Neural cell (in vitro differentiated cells): ENCODE data around the gene KRT28.
"Not testable (repeated sequence)": the region's sequence is repeated elsewhere in the genome, so short reads cannot be mapped to it uniquely, and the experiment has no call there.

Experiments
- POLR2AphosphoS5 ChIP-seq: IDR thresholded peaks from 2 replicates; pipeline ENCODE4 v1.6.1; 2012
- TF ChIP-seq, protein P1 (sequence below): IDR thresholded peaks from 2 replicates; pipeline ENCODE4 v1.6.1; 2012; ENCODE audit warnings: borderline replicate concordance
- TF ChIP-seq, protein P2 (sequence below): fragments of 450-650 bp; IDR thresholded peaks from 2 replicates; pipeline ENCODE4 v1.5.1; 2014; ENCODE audit warnings: antibody characterized with exemption, mild to moderate bottlenecking, moderate library complexity; ENCODE audit not compliant: poor library complexity, severe bottlenecking

DNA sequence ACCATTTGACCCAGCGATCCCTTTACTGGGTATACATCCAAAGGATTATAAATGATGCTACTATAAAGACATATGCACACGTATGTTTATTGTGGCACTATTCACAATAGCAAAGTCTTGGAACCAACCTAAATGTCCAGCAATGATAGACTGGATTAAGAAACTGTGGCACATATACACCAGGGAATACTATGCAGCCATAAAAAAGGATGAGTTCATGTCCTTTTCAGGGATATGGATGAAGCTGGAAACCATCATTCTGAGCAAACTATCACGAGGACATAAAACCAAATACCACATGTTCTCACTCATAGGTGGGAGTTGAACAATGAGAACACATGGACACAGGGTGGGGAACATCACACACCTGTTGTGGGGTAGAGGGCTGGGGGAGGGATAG lies 14.9 kb upstream of the KRT28 start:
- not testable (repeated sequence) for TF ChIP-seq POLR2AphosphoS5
- TF ChIP-seq, protein P1, sequence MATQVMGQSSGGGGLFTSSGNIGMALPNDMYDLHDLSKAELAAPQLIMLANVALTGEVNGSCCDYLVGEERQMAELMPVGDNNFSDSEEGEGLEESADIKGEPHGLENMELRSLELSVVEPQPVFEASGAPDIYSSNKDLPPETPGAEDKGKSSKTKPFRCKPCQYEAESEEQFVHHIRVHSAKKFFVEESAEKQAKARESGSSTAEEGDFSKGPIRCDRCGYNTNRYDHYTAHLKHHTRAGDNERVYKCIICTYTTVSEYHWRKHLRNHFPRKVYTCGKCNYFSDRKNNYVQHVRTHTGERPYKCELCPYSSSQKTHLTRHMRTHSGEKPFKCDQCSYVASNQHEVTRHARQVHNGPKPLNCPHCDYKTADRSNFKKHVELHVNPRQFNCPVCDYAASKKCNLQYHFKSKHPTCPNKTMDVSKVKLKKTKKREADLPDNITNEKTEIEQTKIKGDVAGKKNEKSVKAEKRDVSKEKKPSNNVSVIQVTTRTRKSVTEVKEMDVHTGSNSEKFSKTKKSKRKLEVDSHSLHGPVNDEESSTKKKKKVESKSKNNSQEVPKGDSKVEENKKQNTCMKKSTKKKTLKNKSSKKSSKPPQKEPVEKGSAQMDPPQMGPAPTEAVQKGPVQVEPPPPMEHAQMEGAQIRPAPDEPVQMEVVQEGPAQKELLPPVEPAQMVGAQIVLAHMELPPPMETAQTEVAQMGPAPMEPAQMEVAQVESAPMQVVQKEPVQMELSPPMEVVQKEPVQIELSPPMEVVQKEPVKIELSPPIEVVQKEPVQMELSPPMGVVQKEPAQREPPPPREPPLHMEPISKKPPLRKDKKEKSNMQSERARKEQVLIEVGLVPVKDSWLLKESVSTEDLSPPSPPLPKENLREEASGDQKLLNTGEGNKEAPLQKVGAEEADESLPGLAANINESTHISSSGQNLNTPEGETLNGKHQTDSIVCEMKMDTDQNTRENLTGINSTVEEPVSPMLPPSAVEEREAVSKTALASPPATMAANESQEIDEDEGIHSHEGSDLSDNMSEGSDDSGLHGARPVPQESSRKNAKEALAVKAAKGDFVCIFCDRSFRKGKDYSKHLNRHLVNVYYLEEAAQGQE, result not testable (repeated sequence)
- TF ChIP-seq, protein P2, sequence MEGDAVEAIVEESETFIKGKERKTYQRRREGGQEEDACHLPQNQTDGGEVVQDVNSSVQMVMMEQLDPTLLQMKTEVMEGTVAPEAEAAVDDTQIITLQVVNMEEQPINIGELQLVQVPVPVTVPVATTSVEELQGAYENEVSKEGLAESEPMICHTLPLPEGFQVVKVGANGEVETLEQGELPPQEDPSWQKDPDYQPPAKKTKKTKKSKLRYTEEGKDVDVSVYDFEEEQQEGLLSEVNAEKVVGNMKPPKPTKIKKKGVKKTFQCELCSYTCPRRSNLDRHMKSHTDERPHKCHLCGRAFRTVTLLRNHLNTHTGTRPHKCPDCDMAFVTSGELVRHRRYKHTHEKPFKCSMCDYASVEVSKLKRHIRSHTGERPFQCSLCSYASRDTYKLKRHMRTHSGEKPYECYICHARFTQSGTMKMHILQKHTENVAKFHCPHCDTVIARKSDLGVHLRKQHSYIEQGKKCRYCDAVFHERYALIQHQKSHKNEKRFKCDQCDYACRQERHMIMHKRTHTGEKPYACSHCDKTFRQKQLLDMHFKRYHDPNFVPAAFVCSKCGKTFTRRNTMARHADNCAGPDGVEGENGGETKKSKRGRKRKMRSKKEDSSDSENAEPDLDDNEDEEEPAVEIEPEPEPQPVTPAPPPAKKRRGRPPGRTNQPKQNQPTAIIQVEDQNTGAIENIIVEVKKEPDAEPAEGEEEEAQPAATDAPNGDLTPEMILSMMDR, result not testable (repeated sequence)
